Tibial nerve (tissue), 4 donors: ENCODE results near the gene ROCK2. TPM values are rescaled to one million over a fixed set of nuclear protein-coding genes. Genes with fewer than 3 reads are reported as not detected.

Experiments used
- DNase-seq, 2 donors: peaks; one replicate each; pipeline ENCODE4 v3.0.0-alpha.2; 2019; ENCODE audit warnings: low spot score in 2 of 2
- H3K27ac ChIP-seq, 4 donors: fragments of 200-600 bp; sonication (generic) in 3 of 4; one replicate each; pipeline ENCODE4 v1.5.1; 2017 to 2019; ENCODE audit warnings: mild to moderate bottlenecking in 1 of 4
- H3K27me3 ChIP-seq, 2 donors: fragments of 200-600 bp; sonication (generic) in 1 of 2; one replicate each; pipeline versions ENCODE4 v1.5.1 to v1.6.0; 2017 to 2019
- H3K36me3 ChIP-seq, 3 donors: fragments of 200-600 bp; sonication (generic); one replicate each; pipeline ENCODE4 v1.5.1; 2018 to 2019
- H3K4me1 ChIP-seq, 4 donors: fragments of 200-600 bp; sonication (generic) in 3 of 4; one replicate each; pipeline ENCODE4 v1.5.1; 2017 to 2019
- H3K4me3 ChIP-seq, 4 donors: fragments of 200-600 bp; sonication (generic) in 3 of 4; one replicate each; pipeline ENCODE4 v1.5.1; 2017 to 2019; ENCODE audit warnings: mild to moderate bottlenecking in 1 of 4, moderate library complexity in 1 of 4
- H3K9me3 ChIP-seq, 4 donors: fragments of 200-600 bp; sonication (generic) in 3 of 4; one replicate each; pipeline ENCODE4 v1.5.1; 2017 to 2019
- CTCF ChIP-seq, 5 experiments: fragments of 200-600 bp in 3 of 5; fragments of 450-650 bp in 2 of 5; sonication (generic) in 3 of 5; IDR thresholded peaks; one replicate each; pipeline ENCODE4 v1.5.1; 2016 to 2019; ENCODE audit warnings: antibody characterized with exemption in 5 of 5, mild to moderate bottlenecking in 3 of 5, moderate library complexity in 2 of 5
- EP300 ChIP-seq, 2 donors: sonication (generic); formaldehyde crosslinking; IDR thresholded peaks; one replicate each; pipeline ENCODE4 v1.6.1; 2017; ENCODE audit warnings: antibody characterized with exemption in 2 of 2, mild to moderate bottlenecking in 1 of 2
- POLR2A ChIP-seq, 2 donors: fragments of 450-650 bp; IDR thresholded peaks; one replicate each; pipeline ENCODE4 v1.6.1; 2017; ENCODE audit warnings: antibody characterized with exemption in 2 of 2, mild to moderate bottlenecking in 2 of 2, moderate library complexity in 2 of 2
- WGBS, 2 donors: methylation state at CpG; one replicate each; pipeline ENCODE4 v1.1.5; 2018; 5-methylcytosine and 5-hydroxymethylcytosine counted together
- total RNA-seq, 4 donors: library from RNA; depleted of rRNA; stranded (reverse); fragments of >200 nt; gene quantifications; one replicate each; pipeline ENCODE4 v1.1.0, GENCODE V29; 2016

Gene ROCK2
- total RNA-seq, 4 donors from 2014 or later, result 56.4 to 81.6 (median 60.7) TPM

- H3K27ac ChIP-seq, result no peak overlapping the region
- H3K36me3 ChIP-seq, result no peaks in the 10 kb centered on the region
- H3K27me3 ChIP-seq, result no peaks in the 10 kb centered on the region
- WGBS, 2 donors, result 82 to 88% methylated on average over 8 of the region's 8 CpGs
- peaks cover 0 to 6% (median 2%) of the 10 kb centered on the region in 4 donors for H3K4me1 ChIP-seq
- TF ChIP-seq EP300 (IDR thresholded peaks at IDR 0.05), result no peak
- no peak for TF ChIP-seq CTCF (IDR thresholded peaks at IDR 0.05)
- TF ChIP-seq POLR2A (IDR thresholded peaks at IDR 0.05), result no peak
- no peak for DNase-seq
- no peak overlapping the region for H3K4me3 ChIP-seq
- H3K9me3 ChIP-seq, result no peaks in the 10 kb centered on the region
These were observed 15.4 kb upstream of the ROCK2 start for GRCh38 chr2:11359865-11360264.

GRCh38 chr2:11357428-11357972 is 13.1 kb upstream of the ROCK2 start:
- no peak overlapping the region for H3K27ac ChIP-seq
- H3K4me1 ChIP-seq, result peaks cover 0 to 6% (median 2%) of the 10 kb centered on the region in 4 donors
- no peaks in the 10 kb centered on the region for H3K27me3 ChIP-seq
- H3K4me3 ChIP-seq, result no peak overlapping the region
- H3K9me3 ChIP-seq, result no peaks in the 10 kb centered on the region
- no peak for DNase-seq
- 67 to 76% methylated on average over 7 of the region's 7 CpGs for WGBS, 2 donors
- TF ChIP-seq EP300 (IDR thresholded peaks at IDR 0.05) (no peak), CTCF (IDR thresholded peaks at IDR 0.05) (no peak), POLR2A (IDR thresholded peaks at IDR 0.05) (no peak)
- no peaks in the 10 kb centered on the region for H3K36me3 ChIP-seq

- Histone ChIP-seq H3K36me3 (no peaks in the 10 kb centered on the region), H3K27me3 (no peaks in the 10 kb centered on the region), H3K27ac (no peak overlapping the region), H3K9me3 (no peaks in the 10 kb centered on the region), H3K4me3 (no peak overlapping the region), H3K4me1 (peaks cover 0 to 6% (median 2%) of the 10 kb centered on the region in 4 donors)
- TF ChIP-seq EP300 (IDR thresholded peaks at IDR 0.05) (no peak), POLR2A (IDR thresholded peaks at IDR 0.05) (no peak), CTCF (IDR thresholded peaks at IDR 0.05) (no peak)
- WGBS, 2 donors, result 54 to 62% methylated on average over 4 of the region's 4 CpGs
- DNase-seq, result no peak
These were observed 12.3 kb upstream of the ROCK2 start for GRCh38 chr2:11356764-11357163.

- H3K36me3 ChIP-seq, result no peaks in the 10 kb centered on the region
- H3K9me3 ChIP-seq, result no peaks in the 10 kb centered on the region
- no peak for DNase-seq
- no peak overlapping the region for H3K27ac ChIP-seq
- TF ChIP-seq EP300 (IDR thresholded peaks at IDR 0.05) (no peak), CTCF (IDR thresholded peaks at IDR 0.05) (no peak), POLR2A (IDR thresholded peaks at IDR 0.05) (no peak)
- H3K4me1 ChIP-seq, result peaks cover 0 to 6% (median 2%) of the 10 kb centered on the region in 4 donors
- 72 to 74% methylated on average over 11 of the region's 11 CpGs for WGBS, 2 donors
- no peak overlapping the region for H3K4me3 ChIP-seq
- no peaks in the 10 kb centered on the region for H3K27me3 ChIP-seq
These were observed 11.0 kb upstream of the ROCK2 start for GRCh38 chr2:11355194-11356053.
